Activated CD8-positive, alpha-beta memory T cell treated with anti-CD3 and anti-CD28 coated beads, Interleukin-2, amount 50 U/mL, for 1 hour (primary cell): ENCODE results near the gene KLF15.

Source experiments
- DNase-seq: peaks from one replicate; pipeline ENCODE4 v3.0.0-alpha.2; 2020; ENCODE audit errors: extremely low read depth

KLF15 gene

GRCh38 chr3:126389112-126389793 is 32.0 kb upstream of the KLF15 start:
- DNase-seq, result no peak

- no peak for DNase-seq
Measured at GRCh38 chr3:126381966-126382365, 24.8 kb upstream of the KLF15 start.

GRCh38 chr3:126380011-126380768 is 23.0 kb upstream of the KLF15 start:
- no peak for DNase-seq

GRCh38 chr3:126378341-126378751 is 21.1 kb upstream of the KLF15 start:
- no peak for DNase-seq

GRCh38 chr3:126377211-126377610 is 20.0 kb upstream of the KLF15 start:
- no peak for DNase-seq

GRCh38 chr3:126376444-126376843 is 19.2 kb upstream of the KLF15 start:
- DNase-seq, result no peak

GRCh38 chr3:126375835-126376331 is 18.7 kb upstream of the KLF15 start:
- no peak for DNase-seq

- no peak for DNase-seq
Measured at GRCh38 chr3:126373682-126374601, 16.7 kb upstream of the KLF15 start.

- DNase-seq, result no peak
Measured at GRCh38 chr3:126373146-126373613, 16.0 kb upstream of the KLF15 start.

- DNase-seq, result no peak
Measured at GRCh38 chr3:126372413-126373145, 15.4 kb upstream of the KLF15 start.

GRCh38 chr3:126371096-126371705 is 14.0 kb upstream of the KLF15 start:
- no peak for DNase-seq

GRCh38 chr3:126370606-126371005 is 13.4 kb upstream of the KLF15 start:
- no peak for DNase-seq

- no peak for DNase-seq
Measured at GRCh38 chr3:126370055-126370454, 12.8 kb upstream of the KLF15 start.

GRCh38 chr3:126369490-126369889 is 12.3 kb upstream of the KLF15 start:
- DNase-seq, result no peak

GRCh38 chr3:126367316-126367805 is 10.2 kb upstream of the KLF15 start:
- no peak for DNase-seq

- no peak for DNase-seq
Measured at GRCh38 chr3:126365351-126366277, 8.4 kb upstream of the KLF15 start.

GRCh38 chr3:126364731-126365301 is 7.6 kb upstream of the KLF15 start:
- no peak for DNase-seq

- DNase-seq, result no peak
Measured at GRCh38 chr3:126364130-126364695, 7.0 kb upstream of the KLF15 start.

GRCh38 chr3:126361211-126361610 is 4.0 kb upstream of the KLF15 start:
- no peak for DNase-seq
